Omental fat pad (tissue), 4 donors: Measurements from ENCODE around the gene MFSD12. TPM values are rescaled to one million over a fixed set of nuclear protein-coding genes. Genes with fewer than 3 reads are reported as not detected.
"Not testable (repeated sequence)": the region's sequence is repeated elsewhere in the genome, so short reads cannot be mapped to it uniquely, and the experiment has no call there.

ENCODE experiments used
- ATAC-seq: fragments of 150-250 bp; one replicate; pipeline ENCODE4 v1.9.1; 2016; ENCODE audit warnings: mild to moderate bottlenecking, moderate library complexity; ENCODE audit not compliant: low FRiP score
- DNase-seq: peaks from one replicate; pipeline ENCODE4 v3.0.0-alpha.2; 2019; ENCODE audit warnings: low spot score
- CTCF ChIP-seq, 3 donors: fragments of 450-650 bp; IDR thresholded peaks; one replicate each; pipeline ENCODE4 v1.5.1; 2016 to 2017; ENCODE audit warnings: antibody characterized with exemption in 3 of 3, mild to moderate bottlenecking in 3 of 3, moderate library complexity in 2 of 3
- total RNA-seq, 4 donors: library from RNA; depleted of rRNA; stranded (reverse); fragments of >200 nt; gene quantifications; one replicate each; pipeline ENCODE4 v1.1.0, GENCODE V29; 2016

MFSD12 gene
- total RNA-seq, 4 donors from 2014 or later = 27.7 to 127 (median 53.3) TPM

GRCh38 chr19:3532154-3532786, 25.1 kb downstream of the MFSD12 start:
- DNase-seq (no peak), ATAC-seq (no peak)
- TF ChIP-seq CTCF (IDR thresholded peaks at IDR 0.05) = no peak

- no peak for ATAC-seq
- DNase-seq = no peak
- no peak for TF ChIP-seq CTCF (IDR thresholded peaks at IDR 0.05)
Observed at GRCh38 chr19:3531716-3532115, 25.7 kb downstream of the MFSD12 start.

GRCh38 chr19:3530389-3530788, 27.0 kb downstream of the MFSD12 start:
- ATAC-seq (no peak), DNase-seq (no peak)
- TF ChIP-seq CTCF (IDR thresholded peaks at IDR 0.05) = no peak

GRCh38 chr19:3529299-3529698, 28.1 kb downstream of the MFSD12 start:
- not testable (repeated sequence) for ATAC-seq, DNase-seq

GRCh38 chr19:3528539-3529211, 28.7 kb downstream of the MFSD12 start:
- no peak for ATAC-seq
- DNase-seq = no peak
- no peak for TF ChIP-seq CTCF (IDR thresholded peaks at IDR 0.05)

GRCh38 chr19:3528080-3528479, 29.3 kb downstream of the MFSD12 start:
- no peak for ATAC-seq
- no peak for DNase-seq
- TF ChIP-seq CTCF (IDR thresholded peaks at IDR 0.05) = no peak

GRCh38 chr19:3527238-3527910, 30.0 kb downstream of the MFSD12 start:
- DNase-seq = no peak
- no peak for ATAC-seq
- TF ChIP-seq CTCF (IDR thresholded peaks at IDR 0.05) = no peak
